ENCODE measurements around the gene EFR3B. TPM values are rescaled to one million over a fixed set of nuclear protein-coding genes. Genes with fewer than 3 reads are reported as not detected.
"Not testable (repeated sequence)": the region's sequence is repeated elsewhere in the genome, so short reads cannot be mapped to it uniquely, and the experiment has no call there.

EFR3B gene
- total RNA-seq, 3 donors from 2014 or later, result 1.0 to 2.8 (median 1.9) TPM

DNA sequence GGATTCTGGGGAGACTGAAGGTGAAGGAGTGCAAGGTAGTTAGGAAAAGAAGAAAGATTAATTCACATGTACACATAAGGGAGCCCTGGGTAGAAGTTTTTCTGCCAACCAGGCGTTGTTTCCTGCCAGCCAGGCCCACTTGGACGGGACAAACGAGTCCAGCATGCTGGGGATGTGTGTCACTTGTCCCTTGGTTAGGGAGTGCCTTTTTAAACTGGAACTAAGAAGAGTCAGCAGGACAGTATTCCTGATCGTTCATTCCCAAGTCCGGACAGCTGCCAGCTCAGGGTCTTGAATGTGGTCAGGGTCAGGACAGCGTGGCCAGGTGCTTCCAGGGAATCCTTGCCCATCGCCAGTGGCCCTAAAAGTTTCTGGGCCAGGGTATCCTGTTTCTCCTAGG is 83.3 kb downstream of the EFR3B start:
- no peaks in the 10 kb centered on the region for H3K4me1 ChIP-seq (ENCODE audit: low read depth)
- intact Hi-C loops (cut with DNase I, micrococcal nuclease), result loop anchor here in 1 of 2 donors (5.0 kb wide), 1 partner anchor 148 kb away; no protein-coding TSS in a partner anchor
- DNase-seq (no peak), ATAC-seq (no peak)
- H3K9me3 ChIP-seq, result no peaks in the 10 kb centered on the region
- no peak overlapping the region for H3K4me3 ChIP-seq
- TF ChIP-seq, protein P1, sequence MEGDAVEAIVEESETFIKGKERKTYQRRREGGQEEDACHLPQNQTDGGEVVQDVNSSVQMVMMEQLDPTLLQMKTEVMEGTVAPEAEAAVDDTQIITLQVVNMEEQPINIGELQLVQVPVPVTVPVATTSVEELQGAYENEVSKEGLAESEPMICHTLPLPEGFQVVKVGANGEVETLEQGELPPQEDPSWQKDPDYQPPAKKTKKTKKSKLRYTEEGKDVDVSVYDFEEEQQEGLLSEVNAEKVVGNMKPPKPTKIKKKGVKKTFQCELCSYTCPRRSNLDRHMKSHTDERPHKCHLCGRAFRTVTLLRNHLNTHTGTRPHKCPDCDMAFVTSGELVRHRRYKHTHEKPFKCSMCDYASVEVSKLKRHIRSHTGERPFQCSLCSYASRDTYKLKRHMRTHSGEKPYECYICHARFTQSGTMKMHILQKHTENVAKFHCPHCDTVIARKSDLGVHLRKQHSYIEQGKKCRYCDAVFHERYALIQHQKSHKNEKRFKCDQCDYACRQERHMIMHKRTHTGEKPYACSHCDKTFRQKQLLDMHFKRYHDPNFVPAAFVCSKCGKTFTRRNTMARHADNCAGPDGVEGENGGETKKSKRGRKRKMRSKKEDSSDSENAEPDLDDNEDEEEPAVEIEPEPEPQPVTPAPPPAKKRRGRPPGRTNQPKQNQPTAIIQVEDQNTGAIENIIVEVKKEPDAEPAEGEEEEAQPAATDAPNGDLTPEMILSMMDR (IDR thresholded peaks at IDR 0.05), result no peak
- no peaks in the 10 kb centered on the region for H3K36me3 ChIP-seq (ENCODE audit: low read depth)

DNA sequence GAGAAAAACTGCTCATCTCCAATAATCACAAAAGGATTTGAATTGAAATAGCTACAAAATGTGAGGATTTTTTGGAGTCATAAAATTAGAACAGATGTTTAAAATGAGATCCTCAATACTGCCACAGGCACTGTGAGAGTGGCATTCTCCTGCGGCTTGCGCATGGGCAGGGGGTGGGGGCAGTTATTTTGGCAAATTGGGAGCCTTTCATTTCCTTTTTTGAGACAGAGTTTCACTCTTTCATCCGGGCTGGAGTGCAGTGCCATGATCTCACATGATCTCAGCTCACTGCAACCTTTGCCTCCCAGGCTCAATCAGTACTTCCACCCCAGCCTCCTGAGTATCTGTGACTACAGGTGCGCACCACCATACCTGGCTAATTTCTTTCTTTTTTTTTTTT is 84.1 kb downstream of the EFR3B start:
- intact Hi-C loops (cut with DNase I, micrococcal nuclease), result loop anchor here in 1 of 2 donors (5.0 kb wide), 1 partner anchor 149 kb away; no protein-coding TSS in a partner anchor

DNA sequence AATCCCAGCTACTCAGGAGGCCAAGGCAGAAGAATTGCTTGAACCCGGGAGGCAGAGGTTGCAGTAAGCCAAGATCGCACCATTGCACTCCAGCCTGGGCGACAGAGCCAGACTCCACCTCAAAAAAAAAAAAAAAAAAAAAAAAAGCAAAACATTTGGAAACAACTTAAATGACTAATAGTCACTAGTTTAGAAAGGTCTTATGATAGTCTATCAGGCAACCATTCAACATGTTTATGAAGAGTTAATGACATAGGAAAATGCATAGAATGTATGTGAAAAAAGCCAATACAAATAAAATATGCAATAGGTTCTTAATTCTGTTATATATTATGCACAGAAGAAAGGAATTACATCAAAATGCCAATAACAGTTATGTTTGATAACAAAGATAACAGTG is 85.2 kb downstream of the EFR3B start:
- DNase-seq; ATAC-seq; H3K4me3 ChIP-seq; H3K4me1 ChIP-seq (ENCODE audit: low read depth); H3K9me3 ChIP-seq; H3K36me3 ChIP-seq (ENCODE audit: low read depth): not testable (repeated sequence)
- intact Hi-C loops (cut with DNase I, micrococcal nuclease), result loop anchor here in 1 of 2 donors (5.0 kb wide), 1 partner anchor 150 kb away; no protein-coding TSS in a partner anchor

More for the DNA sequence above, 84.1 kb downstream of the EFR3B start:
- no peaks in the 10 kb centered on the region for H3K36me3 ChIP-seq (ENCODE audit: low read depth)
- ATAC-seq (no peak), DNase-seq (no peak)
- no peaks in the 10 kb centered on the region for H3K9me3 ChIP-seq
- H3K4me3 ChIP-seq, result no peak overlapping the region
- H3K4me1 ChIP-seq (ENCODE audit: low read depth), result no peaks in the 10 kb centered on the region
- TF ChIP-seq, protein P1 (IDR thresholded peaks at IDR 0.05), result no peak

DNA sequence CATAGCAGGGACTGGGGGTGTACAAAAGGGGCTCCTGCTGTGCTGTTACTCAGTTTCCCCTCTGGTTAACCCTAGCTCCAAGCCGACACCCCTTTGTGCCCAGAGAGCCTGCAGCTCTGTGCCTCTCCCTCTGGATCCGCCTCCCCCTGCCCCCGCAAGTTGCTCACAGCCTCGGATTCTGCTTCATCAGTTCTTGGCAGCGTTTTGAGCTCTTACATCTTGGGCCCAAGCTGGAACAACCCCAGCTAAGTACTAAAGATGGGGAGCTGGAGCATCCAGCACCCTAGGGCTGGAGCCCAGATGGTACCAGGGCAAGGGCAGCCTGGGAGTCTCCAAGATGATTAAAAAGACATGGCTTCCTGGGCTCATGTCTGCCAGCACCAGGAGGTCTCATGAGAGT is 85.8 kb downstream of the EFR3B start:
- ATAC-seq (no peak), DNase-seq (no peak)
- TF ChIP-seq, protein P1 (IDR thresholded peaks at IDR 0.05), result no peak
- H3K9me3 ChIP-seq, result no peaks in the 10 kb centered on the region
- peaks cover 7% of the 10 kb centered on the region for H3K4me1 ChIP-seq (ENCODE audit: low read depth)
- no peak overlapping the region for H3K4me3 ChIP-seq
- no peaks in the 10 kb centered on the region for H3K36me3 ChIP-seq (ENCODE audit: low read depth)
- intact Hi-C loops (cut with DNase I, micrococcal nuclease), result loop anchor here (2.0 to 5.0 kb wide), 2 partner anchors 150 to 153 kb away; no protein-coding TSS in a partner anchor

DNA sequence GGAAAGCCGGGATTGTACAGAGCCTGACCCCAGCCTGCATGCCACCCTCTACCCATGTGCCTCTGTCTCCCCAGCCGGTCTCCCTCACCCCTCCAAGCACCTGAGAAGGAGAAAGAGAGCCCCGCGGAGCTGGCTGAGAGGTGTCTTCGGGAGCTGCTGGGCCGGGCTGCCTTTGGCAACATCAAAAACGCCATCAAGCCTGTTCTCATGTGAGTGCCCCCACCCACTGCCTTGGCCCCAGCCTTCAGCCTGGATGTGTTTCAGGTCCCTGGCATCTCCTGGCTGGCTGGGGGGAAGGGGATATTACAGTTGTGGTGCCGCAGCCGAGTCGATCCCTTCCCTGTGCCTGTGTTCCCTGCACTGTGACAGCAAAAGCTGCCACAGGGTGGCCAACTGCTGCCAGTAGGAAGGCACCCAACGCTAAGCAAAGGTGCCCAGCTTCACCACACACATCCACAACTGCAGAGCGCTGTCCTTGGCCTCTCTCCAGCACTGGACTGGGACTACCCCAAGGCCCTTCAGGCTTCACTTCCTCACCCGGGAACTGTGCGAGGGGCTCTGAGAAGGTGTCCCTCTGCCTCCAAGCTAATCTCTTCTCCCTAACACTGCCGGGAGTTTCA is 88.1 kb downstream of the EFR3B start:
- TF ChIP-seq, protein P1 (IDR thresholded peaks at IDR 0.05), result no peak
- Histone ChIP-seq H3K36me3 (ENCODE audit: low read depth) (no peaks in the 10 kb centered on the region), H3K4me3 (no peak overlapping the region), H3K9me3 (no peaks in the 10 kb centered on the region), H3K4me1 (ENCODE audit: low read depth) (peaks cover 7% of the 10 kb centered on the region)
- no peak for DNase-seq
- intact Hi-C loops (cut with DNase I, micrococcal nuclease), result loop anchor here (2.0 to 5.0 kb wide), 2 partner anchors 153 to 155 kb away; no protein-coding TSS in a partner anchor
- ATAC-seq, result no peak

DNA sequence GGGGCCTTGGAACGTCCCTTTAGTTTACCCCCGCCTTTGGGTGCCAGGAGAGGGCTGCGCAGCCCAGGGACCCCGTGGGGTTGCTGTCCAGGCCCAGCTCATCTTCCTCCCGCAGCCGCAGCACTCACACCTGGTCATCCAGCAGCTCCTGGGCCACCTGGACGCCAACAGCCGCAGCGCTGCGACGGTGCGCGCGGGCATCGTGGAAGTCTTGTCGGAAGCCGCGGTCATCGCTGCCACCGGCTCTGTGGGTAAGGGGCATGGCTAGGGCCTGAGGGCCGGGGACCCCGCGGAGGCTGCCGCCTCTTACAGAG is 89.3 kb downstream of the EFR3B start:
- DNase-seq (peak in 1 of 3 donors; percentile 54), ATAC-seq (no peak)
- Histone ChIP-seq H3K4me1 (ENCODE audit: low read depth) (peaks cover 7% of the 10 kb centered on the region), H3K4me3 (no peak overlapping the region), H3K9me3 (no peaks in the 10 kb centered on the region), H3K36me3 (ENCODE audit: low read depth) (no peaks in the 10 kb centered on the region)
- intact Hi-C loops (cut with DNase I, micrococcal nuclease), result no loop called here
- TF ChIP-seq, protein P1 (IDR thresholded peaks at IDR 0.05), result no peak

Data from mucosa of descending colon (tissue), 3 donors.